Epidermal melanocyte (primary cell): Measurements from ENCODE around the gene TBX19.

Source experiments
- DNase-seq: peaks from one replicate; pipeline ENCODE4 v3.0.0; 2011; ENCODE audit warnings: low spot score; ENCODE audit not compliant: insufficient read length

The TBX19 gene

DNA sequence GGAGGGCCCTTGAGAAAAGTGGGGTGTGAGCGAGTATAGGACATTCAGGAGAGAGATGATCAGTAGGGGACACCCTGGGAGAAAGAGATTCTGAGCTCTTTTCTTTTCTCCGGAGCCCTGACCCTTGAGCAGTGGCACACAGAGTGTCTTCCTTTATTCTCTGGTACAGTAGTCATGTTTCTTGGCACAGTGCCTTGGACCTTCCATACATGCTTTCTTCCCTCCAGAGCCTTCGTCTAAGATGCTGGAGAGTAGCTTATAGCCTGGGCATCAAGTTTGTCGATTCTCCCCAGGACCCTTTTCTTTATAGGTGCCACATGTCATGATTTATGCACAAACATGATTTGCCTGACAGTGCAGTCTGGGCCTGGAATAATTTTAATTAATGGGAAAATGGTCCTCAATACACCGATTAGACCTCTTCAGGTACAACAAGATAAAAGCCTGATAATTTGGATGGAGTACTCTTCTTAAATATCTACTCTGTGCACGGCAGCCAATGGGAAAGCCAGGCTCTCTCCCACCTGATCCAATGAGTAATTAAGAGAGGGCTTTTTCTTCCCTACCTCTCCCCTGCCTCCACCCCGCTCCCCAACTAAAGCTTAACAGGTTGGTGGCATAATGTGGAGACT, at the start of gene TBX19:
TBX19 (plus strand) TSS at position 582 of the 632 bp plus-strand sequence. CDS start 214 bp downstream, outside the sequence.
- DNase-seq: no peak

- no peak for DNase-seq
Observed at GRCh38 chr1:168234846-168235547, 45.7 kb upstream of the TBX19 start.

DNA sequence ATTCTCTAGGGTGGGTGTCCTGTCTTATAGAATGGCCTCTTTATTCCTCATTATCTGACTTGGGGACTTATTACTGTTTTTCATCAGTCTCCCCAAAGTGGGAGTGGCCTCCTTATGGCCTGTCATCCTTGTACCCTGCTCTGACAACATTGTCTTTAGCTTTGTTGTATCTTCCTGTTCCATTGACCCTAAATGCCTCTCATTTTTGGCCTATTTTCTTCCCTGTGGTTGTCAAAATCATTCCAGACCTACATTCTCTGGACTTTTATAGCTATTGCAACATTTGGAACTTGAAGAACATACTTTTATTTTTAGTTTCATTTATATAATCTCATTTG, 45.2 kb upstream of the TBX19 start:
- peak; percentile 34 for DNase-seq

- no peak for DNase-seq
Observed at GRCh38 chr1:168235937-168236336, 44.7 kb upstream of the TBX19 start.

GRCh38 chr1:168236836-168237611, 43.7 kb upstream of the TBX19 start:
- DNase-seq: no peak

GRCh38 chr1:168243198-168243597, 37.5 kb upstream of the TBX19 start:
- no peak for DNase-seq

DNA sequence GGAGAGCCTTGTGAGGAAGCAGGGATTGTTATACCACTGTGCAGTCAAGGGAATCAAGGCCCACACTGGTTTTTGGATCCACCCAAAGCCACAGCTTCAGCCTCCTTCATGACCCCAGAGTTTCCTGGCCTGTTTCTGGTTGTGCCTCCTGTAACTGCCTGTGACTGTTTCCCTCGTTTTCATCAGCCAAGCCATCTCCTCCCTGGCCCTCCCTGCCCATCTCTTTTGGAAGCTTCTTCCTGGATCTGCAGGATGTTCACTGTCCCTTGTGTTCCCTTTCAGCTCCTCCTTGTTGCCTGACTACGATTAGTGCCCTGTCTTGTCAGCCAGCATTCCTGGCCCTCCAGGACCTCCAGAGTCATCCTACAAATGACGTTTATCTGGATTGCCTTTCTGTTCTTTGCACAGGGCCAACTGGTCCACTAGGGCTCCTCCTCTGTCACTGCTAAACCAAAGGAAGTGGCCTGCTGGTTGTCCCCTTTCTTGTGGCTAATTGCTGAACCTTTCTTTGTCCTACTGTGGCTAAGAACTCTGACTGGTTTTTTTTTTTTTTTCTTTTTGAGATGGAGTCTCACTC, 37.0 kb upstream of the TBX19 start:
- no peak for DNase-seq

DNA sequence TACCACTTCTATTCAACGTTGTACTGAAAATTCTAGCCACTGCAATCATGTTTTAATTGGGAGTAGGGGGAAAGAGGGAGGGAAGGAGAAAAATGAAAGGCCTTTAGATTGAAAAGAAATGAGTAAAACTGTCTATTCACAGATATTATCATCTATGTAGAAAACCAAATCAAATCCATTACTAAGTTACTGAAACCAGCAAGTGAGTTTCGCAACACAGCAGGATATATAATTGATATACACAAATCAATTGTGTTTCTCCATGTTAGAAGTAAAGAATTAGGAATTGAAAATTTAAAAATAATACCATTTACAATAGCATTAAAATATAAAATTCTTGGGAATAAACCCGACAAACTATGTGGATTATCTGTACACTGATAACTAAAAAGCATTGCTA, 35.6 kb upstream of the TBX19 start:
- DNase-seq: no peak

- no peak for DNase-seq
Observed at GRCh38 chr1:168246506-168246905, 34.2 kb upstream of the TBX19 start.

GRCh38 chr1:168252204-168252733, 28.4 kb upstream of the TBX19 start:
- DNase-seq: no peak

DNA sequence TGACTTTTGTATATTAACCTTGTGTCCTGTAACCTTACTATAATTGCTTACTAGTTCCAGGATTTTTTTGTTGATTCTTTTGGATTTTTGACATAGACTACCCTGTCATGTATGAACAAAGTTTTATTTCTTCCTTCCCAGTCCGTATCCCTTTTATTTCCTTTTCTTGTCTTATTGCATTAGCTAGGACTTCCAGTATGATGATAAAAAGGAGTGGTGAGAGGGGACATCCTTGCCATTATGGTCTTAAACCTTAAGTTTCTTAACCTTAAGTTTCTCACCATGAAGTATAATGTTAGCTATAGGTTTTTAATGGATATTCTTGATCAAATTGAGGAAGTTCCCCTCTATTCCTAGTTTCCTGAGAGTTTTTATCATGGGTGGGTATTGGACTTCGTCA, 24.5 kb upstream of the TBX19 start:
- no peak for DNase-seq

DNA sequence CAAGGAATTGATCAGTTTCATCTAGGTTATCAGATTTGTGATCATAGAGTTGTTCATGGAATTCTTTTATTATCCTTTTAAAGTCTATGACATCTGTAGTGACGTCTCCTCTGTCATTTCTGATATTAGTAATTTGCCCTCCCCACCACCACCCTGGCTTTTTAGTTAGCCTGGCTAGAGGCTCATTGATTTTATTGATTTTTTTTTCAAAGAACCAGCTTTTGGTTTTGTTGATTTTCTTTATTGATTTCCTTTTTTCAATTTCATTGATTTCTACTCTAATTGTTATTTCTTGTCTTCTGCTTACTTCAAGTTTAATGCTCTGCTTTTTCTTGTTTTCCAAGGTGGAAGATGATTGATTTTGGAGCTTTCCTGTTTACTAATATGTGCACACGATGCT, 23.3 kb upstream of the TBX19 start:
- no peak for DNase-seq

- no peak for DNase-seq
Observed at GRCh38 chr1:168259567-168259966, 21.1 kb upstream of the TBX19 start.

DNA sequence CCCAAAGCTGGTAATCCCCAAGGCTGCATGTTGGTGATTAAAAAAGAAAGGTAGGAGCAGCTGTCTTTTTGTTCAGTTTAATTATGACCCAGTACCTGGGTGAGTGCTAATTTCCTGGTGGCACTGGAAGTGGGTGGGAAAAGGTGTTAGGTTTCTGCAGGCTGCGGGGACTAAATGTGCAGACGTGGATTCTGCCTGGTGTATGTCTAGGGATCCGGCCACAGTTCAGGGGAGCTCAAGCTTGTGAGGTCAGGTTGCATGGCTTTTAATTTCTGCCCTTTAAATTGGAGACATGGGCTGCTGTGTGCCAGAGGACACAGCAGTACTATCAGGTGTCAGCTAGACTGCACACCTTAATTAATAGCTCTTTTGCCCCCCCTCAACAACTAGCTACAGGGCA, 20.3 kb upstream of the TBX19 start:
- DNase-seq: no peak

DNA sequence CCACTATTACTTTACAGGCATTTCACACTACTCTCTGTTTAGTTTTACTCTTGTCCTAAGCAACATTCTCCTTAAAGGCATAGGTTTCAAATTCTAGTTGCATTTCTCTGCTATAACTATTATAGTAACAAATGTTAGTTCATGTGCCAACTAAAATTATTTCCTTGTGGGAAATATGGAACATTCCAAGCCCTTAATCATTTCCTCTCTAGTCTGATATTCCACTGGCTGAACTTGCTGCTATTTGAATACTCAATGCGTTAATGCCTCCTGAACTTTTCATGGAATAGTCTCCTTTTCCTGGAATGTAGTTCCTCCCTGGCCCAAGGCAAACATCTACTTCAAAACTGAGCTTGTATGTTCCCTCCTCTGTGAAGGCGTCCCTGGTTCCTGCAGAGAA, 19.3 kb upstream of the TBX19 start:
- peak; percentile 18 for DNase-seq

GRCh38 chr1:168263130-168263529, 17.5 kb upstream of the TBX19 start:
- DNase-seq: no peak

DNA sequence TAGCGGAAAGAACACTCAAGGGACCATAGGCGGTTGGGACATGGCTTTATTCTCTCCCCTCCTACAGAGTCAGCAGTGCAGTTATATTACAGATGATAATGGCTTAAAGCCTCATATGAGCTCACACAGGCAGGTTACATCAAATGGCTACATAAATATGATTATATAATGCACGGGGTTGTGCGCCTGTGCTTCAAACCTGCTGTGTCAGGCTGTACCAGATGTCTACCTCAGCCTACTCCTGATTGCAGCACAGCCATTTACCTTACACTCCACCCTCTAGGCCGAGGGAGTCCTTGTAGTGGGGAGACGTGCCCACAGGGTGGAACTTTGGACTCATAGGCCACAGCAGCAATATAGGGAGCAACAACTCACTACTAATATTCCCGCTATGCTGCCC, 16.4 kb upstream of the TBX19 start:
- no peak for DNase-seq

DNA sequence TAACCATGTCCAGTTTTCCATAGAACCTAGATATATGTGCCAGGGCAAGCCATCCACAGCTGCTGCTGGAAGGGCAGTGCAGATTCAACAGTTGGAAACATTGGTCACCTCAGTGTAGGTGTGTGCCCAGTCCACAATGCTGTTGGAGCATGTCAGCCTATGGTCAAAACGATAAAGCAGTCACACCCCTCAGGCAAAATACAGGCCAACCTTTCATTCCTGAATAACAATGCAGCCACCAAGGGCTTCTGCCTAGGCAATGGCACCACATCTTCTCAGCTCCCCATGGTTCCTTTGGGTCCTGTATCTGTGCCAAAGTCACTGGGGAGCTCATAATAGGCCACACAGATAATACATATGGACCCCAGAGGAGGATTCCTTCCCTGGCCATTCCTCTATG, 15.1 kb upstream of the TBX19 start:
- no peak for DNase-seq

DNA sequence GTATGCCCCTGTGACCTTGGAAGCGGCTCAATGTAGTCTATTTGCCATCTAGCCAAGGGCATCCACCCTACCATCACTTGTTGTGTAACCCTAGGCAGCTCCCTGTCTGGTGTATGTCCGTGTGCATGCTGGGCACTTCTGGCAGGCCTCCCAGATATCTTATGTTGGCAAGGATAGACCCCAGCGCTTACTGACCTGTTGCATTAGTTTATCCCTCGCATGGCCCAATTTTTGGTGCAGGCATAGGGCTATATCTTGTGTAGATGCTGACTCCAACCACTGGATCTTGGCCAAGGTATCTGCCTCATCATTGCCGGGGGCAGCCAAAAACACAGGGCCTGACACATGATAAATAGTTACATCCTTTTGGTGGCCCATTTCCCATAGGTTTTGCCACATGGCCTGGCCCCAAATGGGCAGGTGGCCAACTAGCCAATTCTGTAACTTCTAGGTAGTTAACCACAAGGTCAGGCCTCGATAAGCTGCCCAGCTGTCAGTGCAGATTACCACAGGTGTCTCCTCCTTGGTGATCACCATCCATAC, 14.0 kb upstream of the TBX19 start:
- DNase-seq: no peak

GRCh38 chr1:168271636-168272035, 9.0 kb upstream of the TBX19 start:
- no peak for DNase-seq

DNA sequence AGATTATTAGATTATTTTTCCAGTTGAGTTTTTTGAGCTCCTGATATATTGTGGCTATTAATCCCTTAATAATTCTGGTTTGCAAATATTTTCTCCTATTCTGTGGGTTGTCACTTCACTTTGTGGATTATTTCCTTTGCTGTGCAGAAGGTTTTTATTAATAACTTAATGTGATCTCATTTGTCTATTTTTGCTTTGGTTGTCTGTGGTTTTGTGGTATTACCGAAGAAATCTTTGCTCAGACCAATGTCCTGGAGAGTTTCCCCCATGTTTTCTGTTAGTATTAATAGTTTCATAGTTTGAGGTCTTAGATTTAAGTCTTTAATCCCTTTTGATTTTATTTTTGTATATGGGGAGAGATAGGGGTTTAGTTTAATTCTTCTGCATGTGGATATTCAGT, 7.1 kb upstream of the TBX19 start:
- no peak for DNase-seq

DNA sequence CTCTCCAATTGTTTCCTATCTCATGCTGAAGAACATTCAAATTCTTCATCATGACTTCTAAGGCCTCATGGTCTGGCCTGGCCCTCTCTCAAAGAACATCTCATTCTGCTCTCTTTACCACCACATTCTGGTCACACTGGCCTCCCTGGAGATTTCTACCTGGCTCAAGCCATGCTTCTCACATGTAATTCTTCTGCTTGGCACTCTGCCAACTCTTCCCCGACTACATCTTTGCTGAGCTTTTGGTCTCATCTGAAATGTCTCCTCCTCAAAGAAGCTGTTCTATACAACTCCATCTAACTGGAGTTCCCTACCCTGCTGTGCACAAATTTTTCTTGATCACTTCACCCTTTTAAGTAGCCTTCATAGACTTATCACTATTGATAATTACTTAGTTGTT, 1.4 kb upstream of the TBX19 start:
- DNase-seq: no peak
